Colonic mucosa (tissue), 4 donors: Measurements from ENCODE around the gene PPM1H. TPM values are rescaled to one million over a fixed set of nuclear protein-coding genes. Genes with fewer than 3 reads are reported as not detected.

Experiments
- DNase-seq: peaks from one replicate; pipeline ENCODE4 v3.0.0-alpha.2; 2020
- H3K27ac ChIP-seq: fragments of 200-600 bp; one replicate; pipeline ENCODE4 v1.8.0; 2021
- H3K27me3 ChIP-seq: fragments of 200-600 bp; one replicate; pipeline ENCODE4 v1.8.0; 2021
- H3K36me3 ChIP-seq: fragments of 200-600 bp; one replicate; pipeline ENCODE4 v1.8.0; 2021
- H3K4me1 ChIP-seq: fragments of 200-600 bp; one replicate; pipeline ENCODE4 v1.8.0; 2021; ENCODE audit warnings: mild to moderate bottlenecking
- H3K4me3 ChIP-seq: fragments of 200-600 bp; one replicate; pipeline ENCODE4 v1.8.0; 2021
- H3K9ac ChIP-seq, 2 donors: one replicate each; pipeline ENCODE4 v1.7.0; 2013; ENCODE audit warnings: control low read depth in 2 of 2, low read depth in 2 of 2, low read length in 2 of 2
- H3K9me3 ChIP-seq: fragments of 200-600 bp; one replicate; pipeline ENCODE4 v1.8.0; 2021
- intact Hi-C: fragments of 100-400 bp; cut with DNase I; formaldehyde crosslinking; loops from one replicate; pipeline ENCODE4 v1.14.1; 2022
- total RNA-seq, 2 donors: library from RNA; stranded (reverse); fragmentation: NEBNext Ultra II Directional in 1 of 2; extraction: Animal tissue kit (Norgen Biotek cat#: 25700) in 1 of 2; gene quantifications; one replicate each; pipeline ENCODE4 v1.2.1, GENCODE V29; 2021
- TF ChIP-seq, protein P1 (sequence below): fragments of 200-600 bp; IDR thresholded peaks from one replicate; pipeline ENCODE4 v1.8.0; 2022; ENCODE audit warnings: antibody characterized with exemption, mild to moderate bottlenecking
- donor health status: healthy.
- donor health status: DM: no; HTN: no; CAD: no.
- donor health status: DM: no; HTN: no; CAD: no.

Gene PPM1H
- total RNA-seq, 2 donors from 2014 or later: 7.4 to 8.1 TPM

DNA sequence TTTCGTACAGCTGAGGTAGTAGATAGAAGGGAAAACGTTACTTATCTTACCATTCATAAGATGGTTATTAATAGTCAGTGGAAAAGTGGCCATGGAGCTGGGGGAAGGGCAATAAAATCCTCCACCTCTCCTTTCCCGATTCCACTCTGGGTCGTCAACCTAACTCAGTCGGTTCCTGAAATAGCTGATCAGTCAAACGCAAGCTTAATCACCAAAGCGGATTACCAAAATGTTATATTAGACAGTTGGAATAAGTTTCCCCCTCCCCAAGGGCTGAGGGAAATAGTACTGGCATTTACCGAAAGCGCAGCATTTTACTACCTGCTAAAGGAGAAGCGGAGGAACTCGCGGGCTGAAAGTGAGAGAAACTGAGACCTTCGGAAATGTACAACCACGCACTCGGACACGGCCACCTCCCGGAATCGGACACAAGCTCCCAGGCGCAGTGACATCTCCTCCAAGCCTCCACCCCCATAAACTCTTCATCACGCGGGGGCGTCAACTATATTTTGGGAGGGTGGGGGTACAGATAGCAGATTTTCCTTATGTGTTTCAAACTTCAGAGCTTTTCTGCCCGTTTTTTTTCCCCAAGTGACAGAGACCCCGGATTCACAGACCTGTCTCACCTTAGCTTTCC is 1.2 kb downstream of the PPM1H start:
- TF ChIP-seq, protein P1, sequence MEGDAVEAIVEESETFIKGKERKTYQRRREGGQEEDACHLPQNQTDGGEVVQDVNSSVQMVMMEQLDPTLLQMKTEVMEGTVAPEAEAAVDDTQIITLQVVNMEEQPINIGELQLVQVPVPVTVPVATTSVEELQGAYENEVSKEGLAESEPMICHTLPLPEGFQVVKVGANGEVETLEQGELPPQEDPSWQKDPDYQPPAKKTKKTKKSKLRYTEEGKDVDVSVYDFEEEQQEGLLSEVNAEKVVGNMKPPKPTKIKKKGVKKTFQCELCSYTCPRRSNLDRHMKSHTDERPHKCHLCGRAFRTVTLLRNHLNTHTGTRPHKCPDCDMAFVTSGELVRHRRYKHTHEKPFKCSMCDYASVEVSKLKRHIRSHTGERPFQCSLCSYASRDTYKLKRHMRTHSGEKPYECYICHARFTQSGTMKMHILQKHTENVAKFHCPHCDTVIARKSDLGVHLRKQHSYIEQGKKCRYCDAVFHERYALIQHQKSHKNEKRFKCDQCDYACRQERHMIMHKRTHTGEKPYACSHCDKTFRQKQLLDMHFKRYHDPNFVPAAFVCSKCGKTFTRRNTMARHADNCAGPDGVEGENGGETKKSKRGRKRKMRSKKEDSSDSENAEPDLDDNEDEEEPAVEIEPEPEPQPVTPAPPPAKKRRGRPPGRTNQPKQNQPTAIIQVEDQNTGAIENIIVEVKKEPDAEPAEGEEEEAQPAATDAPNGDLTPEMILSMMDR: no peak
- H3K36me3 ChIP-seq: no peaks in the 10 kb centered on the region
- DNase-seq: peak; percentile 32
- intact Hi-C loops: no loop called here
- H3K4me1 ChIP-seq: no peaks in the 10 kb centered on the region
- H3K4me3 ChIP-seq: peak overlapping the region; percentile 88
- H3K9ac ChIP-seq: peak overlapping the region; percentile 65 to 73
- peak overlapping the region; percentile 61 for H3K27ac ChIP-seq
- no peaks in the 10 kb centered on the region for H3K27me3 ChIP-seq
- no peaks in the 10 kb centered on the region for H3K9me3 ChIP-seq

GRCh38 chr12:62933220-62933601 is 1.7 kb downstream of the PPM1H start:
- DNase-seq: peak; percentile 50
- Histone ChIP-seq H3K4me3 (peak overlapping the region; percentile 88), H3K9me3 (no peaks in the 10 kb centered on the region), H3K9ac (peak overlapping the region in 1 of 2 donors; percentile 65), H3K27ac (no peak overlapping the region), H3K36me3 (no peaks in the 10 kb centered on the region), H3K4me1 (no peaks in the 10 kb centered on the region), H3K27me3 (no peaks in the 10 kb centered on the region)
- TF ChIP-seq, protein P1: no peak
- intact Hi-C loops: no loop called here

GRCh38 chr12:62931477-62931876 is 3.5 kb downstream of the PPM1H start:
- Histone ChIP-seq H3K4me3 (no peak overlapping the region), H3K4me1 (no peaks in the 10 kb centered on the region), H3K27ac (no peak overlapping the region), H3K27me3 (no peaks in the 10 kb centered on the region), H3K9me3 (no peaks in the 10 kb centered on the region), H3K9ac (no peak overlapping the region), H3K36me3 (no peaks in the 10 kb centered on the region)
- TF ChIP-seq, protein P1: no peak
- DNase-seq: no peak
- intact Hi-C loops: no loop called here

GRCh38 chr12:62930546-62931425 is 4.2 kb downstream of the PPM1H start:
- H3K36me3 ChIP-seq: no peaks in the 10 kb centered on the region
- no peaks in the 10 kb centered on the region for H3K9me3 ChIP-seq
- no peak for DNase-seq
- TF ChIP-seq, protein P1: no peak
- H3K4me3 ChIP-seq: no peak overlapping the region
- H3K9ac ChIP-seq: no peak overlapping the region
- intact Hi-C loops: no loop called here
- H3K27ac ChIP-seq: no peak overlapping the region
- H3K27me3 ChIP-seq: no peaks in the 10 kb centered on the region
- no peaks in the 10 kb centered on the region for H3K4me1 ChIP-seq

DNA sequence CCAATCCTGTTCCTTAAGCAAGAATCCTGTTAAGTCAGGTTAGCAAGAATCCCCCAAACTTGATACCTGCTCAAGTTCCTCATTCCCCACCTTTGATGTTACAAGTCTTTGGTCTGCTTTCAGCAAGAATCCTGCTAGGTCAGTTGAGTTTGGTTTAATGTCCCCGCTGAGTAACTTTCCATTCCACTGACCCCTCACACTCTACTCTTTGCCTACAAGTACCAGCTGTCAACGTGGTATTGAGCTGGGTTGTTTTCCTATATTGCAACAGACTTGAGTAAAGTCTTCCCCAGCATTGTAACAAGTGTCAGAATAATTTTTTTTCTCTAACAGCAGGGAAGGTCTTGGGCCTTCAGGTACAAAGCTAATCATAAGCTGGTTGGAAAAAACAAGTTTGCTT is 6.3 kb downstream of the PPM1H start:
- Histone ChIP-seq H3K9me3 (no peaks in the 10 kb centered on the region), H3K27me3 (no peaks in the 10 kb centered on the region), H3K9ac (no peak overlapping the region), H3K4me3 (no peak overlapping the region), H3K4me1 (no peaks in the 10 kb centered on the region), H3K27ac (no peak overlapping the region), H3K36me3 (no peaks in the 10 kb centered on the region)
- intact Hi-C loops: no loop called here
- TF ChIP-seq, protein P1: no peak
- DNase-seq: no peak
